ENCODE results near the gene ZNF385A. TPM values are rescaled to one million over a fixed set of nuclear protein-coding genes. Genes with fewer than 3 reads are reported as not detected.

The ZNF385A gene
- total and polyA plus RNA-seq, 11 donors = 3.6 to 22.7 (median 6.1) TPM

- Histone ChIP-seq H3K9me3 (no peaks in the 10 kb centered on the region), H3K27me3 (no peaks in the 10 kb centered on the region), H3K4me1 (peaks cover 2 to 40% (median 27%) of the 10 kb centered on the region in 12 donors), H3K4me3 (no peak overlapping the region), H3K36me3 (peaks cover 0 to 31% (median 26%) of the 10 kb centered on the region in 9 donors), H3K27ac (peak overlapping the region in 11 of 12 donors; percentile 29 to 84 (median 66))
- ATAC-seq (peak; percentile 37 to 63 (median 54)), DNase-seq (peak in 2 of 5 donors; percentile 23 to 55)
- 56 to 65% (median 61%) methylated on average over 3 of the region's 3 CpGs for WGBS, 4 donors
- TF ChIP-seq POLR2A (IDR thresholded peaks at IDR 0.05) = no peak
- TF ChIP-seq CTCF (IDR thresholded peaks at IDR 0.05) = peak in 1 of 12 donors; percentile 3
- intact Hi-C loops (cut with DNase I) = no loop called here
Measured at GRCh38 chr12:54337854-54338650, 46.5 kb downstream of the ZNF385A start.

- peak in 2 of 5 donors; percentile 31 to 44 for DNase-seq
- Histone ChIP-seq H3K4me3 (no peak overlapping the region), H3K36me3 (peaks cover 0 to 24% (median 19%) of the 10 kb centered on the region in 9 donors), H3K4me1 (peaks cover 2 to 47% (median 27%) of the 10 kb centered on the region in 12 donors), H3K27me3 (no peaks in the 10 kb centered on the region), H3K27ac (peak overlapping the region in 11 of 12 donors; percentile 29 to 84 (median 66)), H3K9me3 (no peaks in the 10 kb centered on the region)
- TF ChIP-seq CTCF (IDR thresholded peaks at IDR 0.05) (peak in 8 of 12 donors; percentile 5 to 43 (median 34)), POLR2A (IDR thresholded peaks at IDR 0.05) (no peak)
- ATAC-seq = peak; percentile 44 to 82 (median 77)
- WGBS, 4 donors = 27 to 41% (median 39%) methylated on average over 3 of the region's 3 CpGs
- intact Hi-C loops (cut with DNase I) = no loop called here
Measured at GRCh38 chr12:54337280-54337842, 47.2 kb downstream of the ZNF385A start.

GRCh38 chr12:54333420-54334034 lies 51.0 kb downstream of the ZNF385A start:
- TF ChIP-seq POLR2A (IDR thresholded peaks at IDR 0.05) = no peak
- no peak for TF ChIP-seq CTCF (IDR thresholded peaks at IDR 0.05)
- DNase-seq = no peak
- H3K36me3 ChIP-seq = peaks cover 0 to 19% (median 8%) of the 10 kb centered on the region in 9 donors
- no peaks in the 10 kb centered on the region for H3K27me3 ChIP-seq
- H3K4me1 ChIP-seq = peaks cover 2 to 59% (median 37%) of the 10 kb centered on the region in 12 donors
- WGBS, 4 donors = 97 to 98% (median 97%) methylated on average over 4 of the region's 4 CpGs
- intact Hi-C loops (cut with DNase I) = no loop called here
- H3K27ac ChIP-seq = no peak overlapping the region
- no peaks in the 10 kb centered on the region for H3K9me3 ChIP-seq
- ATAC-seq = no peak
- H3K4me3 ChIP-seq = no peak overlapping the region

GRCh38 chr12:54331461-54331860 lies 53.1 kb downstream of the ZNF385A start:
- Histone ChIP-seq H3K36me3 (peaks cover 0 to 22% (median 8%) of the 10 kb centered on the region in 9 donors), H3K27me3 (no peaks in the 10 kb centered on the region), H3K4me3 (no peak overlapping the region), H3K4me1 (peaks cover 0 to 58% (median 31%) of the 10 kb centered on the region in 12 donors), H3K9me3 (no peaks in the 10 kb centered on the region), H3K27ac (no peak overlapping the region)
- no peak for ATAC-seq
- DNase-seq = no peak
- intact Hi-C loops (cut with DNase I) = no loop called here
- WGBS, 4 donors = 76 to 85% (median 81%) methylated on average over 5 of the region's 5 CpGs
- no peak for TF ChIP-seq POLR2A (IDR thresholded peaks at IDR 0.05)
- TF ChIP-seq CTCF (IDR thresholded peaks at IDR 0.05) = no peak

All from heart left ventricle (tissue), 16 donors.